ENCODE measurements around the gene DDX11.
"Not testable (repeated sequence)": the region's sequence is repeated elsewhere in the genome, so short reads cannot be mapped to it uniquely, and the experiment has no call there.

Gene DDX11

DNA sequence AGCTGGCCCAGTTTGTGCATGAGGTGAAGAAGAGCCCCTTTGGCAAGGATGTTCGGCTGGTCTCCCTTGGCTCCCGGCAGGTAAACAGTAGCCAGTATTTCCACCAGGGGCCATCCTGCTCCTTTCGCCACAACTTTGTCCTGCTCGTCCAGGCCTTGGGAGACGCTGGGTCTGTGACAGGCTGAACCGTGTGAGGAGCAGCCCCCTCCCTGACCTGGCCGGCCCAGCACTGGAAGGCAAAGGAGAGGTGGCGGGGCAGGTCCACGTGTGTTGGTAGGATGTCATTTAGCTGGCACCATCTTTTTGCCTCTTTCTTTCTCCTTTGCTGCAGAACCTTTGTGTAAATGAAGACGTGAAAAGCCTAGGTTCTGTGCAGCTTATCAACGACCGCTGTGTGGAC lies 15.4 kb downstream of the DDX11 start:
- Histone ChIP-seq H3K4me3 (no peak overlapping the region), H3K4me1 (no peaks in the 10 kb centered on the region), H3K9me3 (no peaks in the 10 kb centered on the region), H3K27me3 (no peaks in the 10 kb centered on the region), H3K9ac (no peak overlapping the region), H3K4me2 (no peak overlapping the region), H4K20me1 (no peaks in the 10 kb centered on the region), H3K27ac (no peak overlapping the region), H3K36me3 (peaks cover 95% of the 10 kb centered on the region)
- TF ChIP-seq Cebpa-rat (IDR thresholded peaks at IDR 0.05) = no peak

DNA sequence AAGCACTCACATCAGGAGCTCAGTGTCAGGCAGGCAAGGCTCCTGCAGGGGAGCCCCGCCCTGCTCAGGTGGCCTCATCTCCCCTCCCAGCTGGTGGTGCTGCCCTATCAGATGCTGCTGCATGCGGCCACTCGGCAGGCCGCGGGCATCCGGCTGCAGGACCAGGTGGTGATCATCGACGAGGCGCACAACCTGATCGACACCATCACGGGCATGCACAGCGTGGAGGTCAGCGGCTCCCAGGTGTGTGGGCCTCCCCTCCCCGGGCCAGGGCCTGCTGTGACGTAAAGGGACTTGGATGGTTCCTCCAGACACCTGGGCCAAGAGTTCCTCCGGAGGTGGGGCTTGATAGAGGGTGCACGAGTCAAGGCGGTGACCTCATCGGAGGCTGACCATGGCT lies 18.0 kb downstream of the DDX11 start:
- not testable (repeated sequence) for H3K9ac ChIP-seq, H3K9me3 ChIP-seq, H3K27ac ChIP-seq, H3K4me1 ChIP-seq, H4K20me1 ChIP-seq, H3K4me3 ChIP-seq, H3K27me3 ChIP-seq, H3K4me2 ChIP-seq
- H3K36me3 ChIP-seq = peaks cover 94% of the 10 kb centered on the region

DNA sequence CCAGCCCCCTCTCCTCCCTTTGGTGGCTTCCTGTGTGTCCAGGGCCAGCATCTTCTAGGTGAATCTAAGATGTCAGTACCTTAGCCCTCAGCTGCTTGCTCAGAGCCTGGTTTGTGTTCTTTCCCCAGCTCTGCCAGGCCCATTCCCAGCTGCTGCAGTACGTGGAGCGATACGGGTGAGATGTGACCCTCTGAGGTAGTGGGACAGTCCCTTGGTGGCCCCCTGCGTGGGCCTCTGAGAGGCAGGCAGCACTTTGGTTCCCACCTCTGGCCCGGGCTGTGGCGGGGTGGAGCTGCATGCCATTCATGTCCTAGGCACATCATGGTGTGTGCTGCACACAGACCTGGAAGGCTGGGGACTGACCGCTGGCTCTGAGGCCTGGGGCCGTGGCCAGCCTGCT lies 19.1 kb downstream of the DDX11 start:
- H3K27ac ChIP-seq = not testable (repeated sequence)
- peaks cover 92% of the 10 kb centered on the region for H3K36me3 ChIP-seq

DNA sequence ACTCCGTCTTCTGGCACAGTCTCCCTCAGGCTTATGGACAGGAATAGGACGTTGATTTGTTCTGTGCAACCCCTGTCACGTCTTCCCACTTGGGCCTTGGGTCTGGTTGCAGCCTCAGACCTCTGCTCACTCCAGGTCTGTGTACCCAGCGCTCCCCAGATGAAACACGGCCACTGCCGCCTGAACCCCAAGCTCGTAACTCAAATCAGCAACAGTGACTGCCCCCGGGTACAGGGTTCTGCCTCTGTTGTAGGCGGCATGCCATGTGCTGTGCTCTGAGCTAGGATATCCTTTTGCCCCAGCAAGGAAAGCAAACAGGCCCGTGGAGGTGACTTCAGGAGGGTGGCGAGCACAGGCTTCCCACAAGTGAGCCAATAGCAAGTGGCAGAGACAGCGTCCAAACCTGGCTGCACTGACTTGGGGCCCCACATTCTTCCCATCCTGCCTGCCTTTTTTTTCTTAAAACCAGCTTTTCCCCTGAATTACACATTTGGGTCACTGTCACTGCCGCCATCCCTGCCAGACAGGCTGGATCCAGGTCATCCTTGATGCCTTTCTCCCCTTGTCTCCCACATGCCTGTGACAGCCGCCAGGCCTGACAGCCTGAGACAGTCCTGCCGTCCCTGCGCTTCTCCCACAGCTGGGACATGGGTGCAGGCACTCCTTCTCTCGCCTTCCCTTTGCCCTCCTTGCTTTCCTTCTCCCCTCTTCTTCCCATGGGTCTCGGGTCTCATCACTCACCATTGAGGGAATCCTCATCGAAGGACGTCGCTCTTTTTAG lies 21.6 kb downstream of the DDX11 start:
- H3K4me1 ChIP-seq, H3K27ac ChIP-seq, H3K9me3 ChIP-seq, H3K27me3 ChIP-seq, H4K20me1 ChIP-seq, H3K4me3 ChIP-seq, H3K4me2 ChIP-seq, H3K9ac ChIP-seq: not testable (repeated sequence)
- peaks cover 75% of the 10 kb centered on the region for H3K36me3 ChIP-seq

More for the DNA sequence above, 19.1 kb downstream of the DDX11 start:
- not testable (repeated sequence) for H3K27me3 ChIP-seq, H3K4me3 ChIP-seq, H4K20me1 ChIP-seq, H3K9ac ChIP-seq, H3K4me1 ChIP-seq, H3K4me2 ChIP-seq, H3K9me3 ChIP-seq

DNA sequence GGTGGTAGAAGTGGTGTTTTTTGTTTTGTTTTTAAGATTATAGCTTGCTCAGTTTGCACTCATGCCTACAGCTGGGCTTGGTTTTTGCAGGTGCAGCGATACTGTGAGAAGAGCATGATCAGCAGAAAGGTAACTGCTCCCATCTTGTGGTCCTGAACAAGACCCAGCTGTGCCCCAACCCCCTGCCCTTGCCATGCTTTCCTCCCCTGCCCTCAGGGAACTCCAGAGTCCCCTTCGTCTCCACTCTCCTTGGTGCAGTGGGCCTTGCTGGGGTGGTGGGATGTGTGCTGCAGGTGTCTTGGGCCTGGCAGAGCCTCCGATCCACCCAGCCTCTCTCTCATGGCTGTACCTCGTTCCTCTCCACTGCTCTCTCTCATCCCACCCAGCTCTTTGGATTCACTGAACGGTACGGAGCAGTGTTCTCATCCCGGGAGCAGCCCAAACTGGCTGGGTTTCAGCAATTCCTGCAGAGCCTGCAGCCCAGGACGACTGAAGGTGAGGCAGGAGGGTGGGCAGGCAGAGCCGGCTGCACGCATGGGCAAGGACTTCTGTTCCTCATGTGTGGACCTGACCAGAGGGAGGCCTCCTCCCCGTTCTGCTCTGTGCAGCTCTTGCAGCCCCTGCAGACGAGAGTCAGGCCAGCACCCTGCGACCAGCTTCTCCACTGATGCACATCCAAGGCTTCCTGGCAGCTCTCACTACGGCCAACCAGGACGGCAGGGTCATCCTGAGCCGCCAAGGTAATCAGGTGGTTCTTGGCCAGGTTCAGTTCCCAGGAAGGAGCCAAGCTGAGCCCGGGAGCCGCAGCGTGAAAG lies 22.8 kb downstream of the DDX11 start:
- not testable (repeated sequence) for H3K4me2 ChIP-seq, H3K9ac ChIP-seq, H3K4me3 ChIP-seq, H3K9me3 ChIP-seq, H4K20me1 ChIP-seq, H3K27me3 ChIP-seq, H3K27ac ChIP-seq
- H3K4me1 ChIP-seq = peaks cover 11% of the 10 kb centered on the region
- H3K36me3 ChIP-seq = peaks cover 75% of the 10 kb centered on the region

DNA sequence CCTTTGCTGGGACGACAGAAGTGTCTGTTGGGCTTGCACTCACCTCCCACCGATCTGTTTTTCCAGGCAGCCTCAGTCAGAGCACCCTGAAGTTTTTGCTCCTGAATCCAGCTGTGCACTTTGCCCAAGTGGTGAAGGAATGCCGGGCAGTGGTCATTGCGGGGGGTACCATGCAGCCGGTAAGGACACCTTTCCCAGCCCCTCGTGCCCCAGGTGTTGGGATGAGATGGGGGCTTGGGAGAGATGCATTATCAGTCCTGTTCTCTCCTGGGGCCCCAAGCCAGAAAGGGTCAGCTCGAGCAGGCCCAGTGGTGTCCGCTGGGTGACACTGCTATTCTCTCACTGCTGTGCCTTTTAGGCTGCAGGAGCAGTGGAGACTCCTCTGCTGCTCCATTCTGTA lies 24.2 kb downstream of the DDX11 start:
- Histone ChIP-seq H3K36me3 (peaks cover 75% of the 10 kb centered on the region), H3K4me1 (peaks cover 11% of the 10 kb centered on the region)
- not testable (repeated sequence) for H3K9ac ChIP-seq, H3K27ac ChIP-seq, H4K20me1 ChIP-seq, H3K27me3 ChIP-seq, H3K4me3 ChIP-seq, H3K4me2 ChIP-seq, H3K9me3 ChIP-seq

DNA sequence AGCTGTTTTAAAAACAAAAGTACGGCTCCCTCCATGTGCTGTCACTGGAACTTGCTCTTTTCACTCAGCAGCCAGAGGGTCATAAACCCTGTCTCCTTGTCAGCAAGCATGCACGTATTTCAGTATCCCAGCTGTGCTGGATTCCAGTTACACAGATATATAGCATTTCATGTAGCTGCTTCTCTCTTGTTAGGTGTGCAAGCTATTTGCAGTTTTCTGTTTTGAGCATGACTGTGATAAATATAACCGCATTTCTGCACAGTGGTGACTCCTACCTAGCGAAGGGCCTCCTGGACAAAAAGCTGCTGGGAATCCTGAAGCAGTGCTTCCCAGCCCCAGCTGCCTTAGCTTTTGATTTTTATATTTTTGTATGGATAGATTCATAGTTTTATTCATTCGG lies 24.7 kb downstream of the DDX11 start:
- H3K27me3 ChIP-seq, H3K27ac ChIP-seq, H4K20me1 ChIP-seq, H3K9me3 ChIP-seq, H3K4me3 ChIP-seq, H3K4me2 ChIP-seq, H3K9ac ChIP-seq: not testable (repeated sequence)
- Histone ChIP-seq H3K36me3 (peaks cover 78% of the 10 kb centered on the region), H3K4me1 (peaks cover 11% of the 10 kb centered on the region)

DNA sequence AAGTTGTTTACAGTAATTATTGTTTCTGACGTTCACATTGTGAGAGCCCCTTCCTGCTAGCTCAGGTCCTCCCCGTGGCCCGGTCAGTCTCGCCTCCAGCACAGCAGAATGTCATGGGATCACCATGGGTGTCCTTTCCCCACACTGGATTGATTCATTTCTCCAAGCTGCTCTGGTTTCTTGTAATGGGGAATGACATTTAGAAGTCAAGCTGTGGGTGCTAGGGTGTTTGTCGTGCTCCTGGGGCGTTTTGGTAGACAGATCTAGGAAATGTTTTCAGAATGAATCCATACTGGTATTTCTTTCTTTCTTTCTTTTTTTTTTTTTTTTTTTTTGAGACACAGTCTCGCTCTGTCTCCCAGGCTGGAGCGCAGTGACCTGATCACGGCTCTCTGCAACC lies 25.1 kb downstream of the DDX11 start:
- peaks cover 78% of the 10 kb centered on the region for H3K36me3 ChIP-seq

DNA sequence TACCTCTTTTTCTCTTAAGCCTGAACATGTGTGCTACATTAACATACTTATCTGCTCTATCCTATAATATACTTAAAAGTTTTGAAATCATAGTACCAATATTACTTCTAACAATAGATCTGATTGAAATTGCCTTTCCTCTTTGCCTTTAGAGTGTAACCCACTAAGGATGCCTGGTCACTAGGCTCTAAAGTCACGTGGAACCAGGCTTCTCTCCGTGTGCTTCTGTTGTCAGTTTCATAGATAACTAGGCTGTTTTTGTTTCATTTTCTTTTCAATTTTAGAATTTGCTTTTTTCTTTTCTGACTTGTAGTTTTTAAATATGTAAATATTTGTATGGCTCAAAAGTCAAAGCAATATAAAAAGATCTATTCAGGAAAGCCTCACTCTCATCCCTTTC lies 25.8 kb downstream of the DDX11 start:
- Histone ChIP-seq H3K4me1 (peaks cover 11% of the 10 kb centered on the region), H3K36me3 (peaks cover 78% of the 10 kb centered on the region)
- not testable (repeated sequence) for H3K9me3 ChIP-seq, H4K20me1 ChIP-seq, H3K4me3 ChIP-seq, H3K27ac ChIP-seq, H3K4me2 ChIP-seq, H3K27me3 ChIP-seq, H3K9ac ChIP-seq

More for the DNA sequence above, 25.1 kb downstream of the DDX11 start:
- H3K27me3 ChIP-seq, H3K4me3 ChIP-seq, H3K4me2 ChIP-seq, H4K20me1 ChIP-seq, H3K27ac ChIP-seq, H3K9me3 ChIP-seq, H3K9ac ChIP-seq: not testable (repeated sequence)
- peaks cover 11% of the 10 kb centered on the region for H3K4me1 ChIP-seq

DNA sequence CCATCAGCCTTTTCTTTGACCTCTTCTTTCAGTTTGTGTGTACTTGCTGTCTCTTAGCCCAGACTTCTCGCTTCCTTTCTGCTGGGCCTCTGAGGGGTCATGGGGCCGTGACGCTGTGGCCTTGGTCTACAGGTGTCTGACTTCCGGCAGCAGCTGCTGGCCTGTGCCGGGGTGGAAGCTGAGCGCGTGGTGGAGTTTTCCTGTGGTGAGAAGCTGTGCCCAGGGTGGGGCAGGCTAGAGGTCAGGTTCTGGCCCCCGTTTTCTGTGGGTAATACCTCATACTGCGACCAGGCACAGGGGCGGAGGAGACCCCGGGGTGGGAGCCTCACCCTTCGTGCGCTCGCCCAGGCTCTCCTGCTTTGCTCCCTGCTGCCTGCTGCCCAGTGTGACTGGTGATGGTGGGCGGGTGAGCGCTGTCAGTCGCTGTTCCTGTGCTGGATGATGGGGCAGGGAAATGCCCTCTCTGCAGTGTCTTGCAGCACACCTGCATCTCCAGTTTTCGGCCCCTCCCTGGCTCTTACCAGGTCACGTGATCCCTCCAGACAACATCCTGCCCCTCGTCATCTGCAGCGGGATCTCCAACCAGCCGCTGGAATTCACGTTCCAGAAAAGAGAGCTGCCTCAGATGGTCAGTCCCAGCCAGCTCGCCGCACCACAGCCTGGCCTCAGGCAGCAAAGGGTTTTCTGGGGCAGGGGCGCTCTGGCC lies 27.0 kb downstream of the DDX11 start:
- Histone ChIP-seq H3K27ac (0 out of 2 replicates have a peak overlapping the region, but pooled peaks have one; percentile 22), H3K36me3 (peaks cover 70% of the 10 kb centered on the region), H3K4me2 (peak overlapping the region; percentile 44), H3K4me1 (peaks cover 17% of the 10 kb centered on the region)
- H4K20me1 ChIP-seq, H3K27me3 ChIP-seq, H3K4me3 ChIP-seq, H3K9me3 ChIP-seq, H3K9ac ChIP-seq: not testable (repeated sequence)

DNA sequence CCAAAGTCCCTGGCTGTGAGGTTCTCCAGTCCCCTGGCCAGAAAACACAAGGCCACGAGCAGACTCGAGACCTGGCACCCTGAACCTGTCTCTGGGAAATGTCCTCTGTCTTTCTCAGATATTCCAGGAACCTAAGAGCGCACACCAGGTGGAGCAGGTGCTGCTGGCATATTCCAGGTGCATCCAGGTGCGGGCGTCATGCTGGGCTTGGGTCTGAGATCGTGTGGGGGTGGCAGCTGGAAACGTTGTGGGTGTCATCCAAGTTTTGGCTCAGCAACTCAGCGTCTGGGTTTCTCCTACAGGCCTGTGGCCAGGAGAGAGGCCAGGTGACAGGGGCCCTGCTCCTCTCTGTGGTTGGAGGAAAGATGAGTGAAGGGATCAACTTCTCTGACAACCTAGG lies 28.5 kb downstream of the DDX11 start:
- Histone ChIP-seq H3K36me3 (peaks cover 61% of the 10 kb centered on the region), H3K4me1 (peaks cover 17% of the 10 kb centered on the region)
- not testable (repeated sequence) for H3K4me3 ChIP-seq, H3K9me3 ChIP-seq, H3K9ac ChIP-seq, H4K20me1 ChIP-seq, H3K4me2 ChIP-seq, H3K27ac ChIP-seq, H3K27me3 ChIP-seq

DNA sequence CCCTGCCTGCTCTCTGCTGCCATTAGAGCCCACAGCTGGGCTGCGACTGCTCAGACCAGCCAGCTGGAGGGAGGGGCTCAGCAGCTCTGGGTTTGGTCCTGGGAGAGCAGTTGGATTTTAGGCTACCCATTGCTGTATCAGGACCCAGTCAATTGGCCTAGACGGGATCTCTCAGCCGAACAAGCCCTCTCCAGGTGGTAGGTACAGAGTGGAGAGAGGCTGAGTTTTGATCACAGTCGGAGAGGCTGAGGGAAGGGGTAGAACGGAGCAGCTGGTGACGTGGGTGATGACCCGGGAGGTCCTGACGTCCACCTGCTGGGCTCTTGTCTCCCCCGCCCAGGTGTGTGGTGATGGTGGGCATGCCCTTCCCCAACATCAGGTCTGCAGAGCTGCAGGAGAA lies 28.9 kb downstream of the DDX11 start:
- H3K4me1 ChIP-seq = peaks cover 17% of the 10 kb centered on the region
- H3K4me3 ChIP-seq, H3K27me3 ChIP-seq, H3K9me3 ChIP-seq, H4K20me1 ChIP-seq, H3K27ac ChIP-seq, H3K4me2 ChIP-seq, H3K9ac ChIP-seq: not testable (repeated sequence)
- H3K36me3 ChIP-seq = peaks cover 59% of the 10 kb centered on the region

DNA sequence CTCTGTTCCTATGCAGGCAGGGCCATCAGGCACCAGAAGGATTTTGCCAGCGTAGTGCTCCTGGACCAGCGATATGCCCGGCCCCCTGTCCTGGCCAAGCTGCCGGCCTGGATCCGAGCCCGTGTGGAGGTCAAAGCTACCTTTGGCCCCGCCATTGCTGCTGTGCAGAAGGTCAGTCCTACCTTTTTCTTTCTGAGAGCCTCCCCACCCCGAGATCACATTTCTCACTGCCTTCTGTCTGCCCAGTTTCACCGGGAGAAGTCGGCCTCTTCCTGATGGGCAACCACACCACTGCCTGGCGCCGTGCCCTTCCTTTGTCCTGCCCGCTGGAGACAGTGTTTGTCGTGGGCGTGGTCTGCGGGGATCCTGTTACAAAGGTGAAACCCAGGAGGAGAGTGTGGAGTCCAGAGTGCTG lies 29.9 kb downstream of the DDX11 start:
- not testable (repeated sequence) for H3K9me3 ChIP-seq, H3K4me3 ChIP-seq, H3K9ac ChIP-seq, H3K27me3 ChIP-seq, H4K20me1 ChIP-seq, H3K27ac ChIP-seq, H3K4me2 ChIP-seq
- Histone ChIP-seq H3K36me3 (peaks cover 54% of the 10 kb centered on the region), H3K4me1 (peaks cover 17% of the 10 kb centered on the region)

DNA sequence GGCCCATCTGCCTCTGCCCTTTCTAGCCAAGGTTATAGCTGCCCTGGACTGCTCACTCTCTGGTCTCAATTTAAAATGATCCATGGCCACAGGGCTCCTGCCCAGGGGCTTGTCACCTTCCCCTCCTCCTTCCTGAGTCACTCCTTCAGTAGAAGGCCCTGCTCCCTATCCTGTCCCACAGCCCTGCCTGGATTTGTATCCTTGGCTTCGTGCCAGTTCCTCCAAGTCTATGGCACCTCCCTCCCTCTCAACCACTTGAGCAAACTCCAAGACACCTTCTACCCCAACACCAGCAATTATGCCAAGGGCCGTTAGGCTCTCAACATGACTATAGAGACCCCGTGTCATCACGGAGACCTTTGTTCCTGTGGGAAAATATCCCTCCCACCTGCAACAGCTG lies 30.6 kb downstream of the DDX11 start:
- not testable (repeated sequence) for H3K27me3 ChIP-seq, H3K27ac ChIP-seq, H3K9me3 ChIP-seq, H3K4me3 ChIP-seq, H3K9ac ChIP-seq, H4K20me1 ChIP-seq, H3K4me2 ChIP-seq
- H3K36me3 ChIP-seq = peaks cover 51% of the 10 kb centered on the region
- peaks cover 17% of the 10 kb centered on the region for H3K4me1 ChIP-seq

All from BLaER1 (cell line).